ENCODE data around the gene EYA2.
"Not testable (repeated sequence)": the region's sequence is repeated elsewhere in the genome, so short reads cannot be mapped to it uniquely, and the experiment has no call there.

The EYA2 gene, protein sequence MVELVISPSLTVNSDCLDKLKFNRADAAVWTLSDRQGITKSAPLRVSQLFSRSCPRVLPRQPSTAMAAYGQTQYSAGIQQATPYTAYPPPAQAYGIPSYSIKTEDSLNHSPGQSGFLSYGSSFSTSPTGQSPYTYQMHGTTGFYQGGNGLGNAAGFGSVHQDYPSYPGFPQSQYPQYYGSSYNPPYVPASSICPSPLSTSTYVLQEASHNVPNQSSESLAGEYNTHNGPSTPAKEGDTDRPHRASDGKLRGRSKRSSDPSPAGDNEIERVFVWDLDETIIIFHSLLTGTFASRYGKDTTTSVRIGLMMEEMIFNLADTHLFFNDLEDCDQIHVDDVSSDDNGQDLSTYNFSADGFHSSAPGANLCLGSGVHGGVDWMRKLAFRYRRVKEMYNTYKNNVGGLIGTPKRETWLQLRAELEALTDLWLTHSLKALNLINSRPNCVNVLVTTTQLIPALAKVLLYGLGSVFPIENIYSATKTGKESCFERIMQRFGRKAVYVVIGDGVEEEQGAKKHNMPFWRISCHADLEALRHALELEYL

DNA sequence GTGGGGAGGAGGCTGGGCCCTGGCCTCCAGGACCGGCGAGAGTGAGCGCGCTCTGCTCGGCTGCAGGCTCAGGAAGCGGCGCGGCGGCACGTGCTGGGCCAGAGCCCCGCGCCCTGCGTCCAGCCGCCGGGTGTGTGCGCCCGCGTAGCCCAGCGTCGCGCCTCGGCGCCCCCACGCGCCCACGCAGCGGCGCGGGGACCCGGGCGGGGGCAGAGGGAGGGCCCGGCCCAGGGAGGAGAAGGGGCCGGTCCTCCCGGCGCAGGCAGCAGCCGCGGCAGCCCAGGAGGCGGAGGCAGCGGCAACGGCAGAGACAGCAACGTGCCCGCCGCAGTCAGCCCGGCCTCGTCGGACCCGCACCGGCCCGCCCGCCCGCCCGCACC, at the start of gene EYA2:
Gene EYA2, plus strand, starts transcription at position 265 of the 380 bp plus-strand sequence. CDS start 95,168 bp downstream, outside the sequence.
- DNase-seq, result no peak

DNA sequence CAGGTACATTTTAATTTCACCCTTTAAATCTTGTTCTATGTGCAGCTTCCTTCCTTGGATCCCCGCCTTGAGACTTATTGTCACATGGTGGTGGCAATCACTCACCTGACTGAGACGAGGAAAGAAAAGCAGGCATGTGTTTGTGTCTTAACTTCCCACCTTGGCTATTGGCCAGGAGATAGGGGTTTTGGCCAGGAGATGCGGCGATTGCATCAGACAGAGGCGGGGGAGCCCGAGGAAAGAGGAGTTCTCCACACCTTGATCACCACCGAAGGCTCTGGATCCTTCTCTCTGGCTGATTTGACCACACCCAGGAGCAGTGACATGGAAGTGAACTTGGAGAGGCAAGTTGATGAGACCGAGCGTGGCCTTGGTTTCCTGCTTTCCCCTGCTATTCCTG, 49.7 kb upstream of the EYA2 start:
- no peak for DNase-seq

DNA sequence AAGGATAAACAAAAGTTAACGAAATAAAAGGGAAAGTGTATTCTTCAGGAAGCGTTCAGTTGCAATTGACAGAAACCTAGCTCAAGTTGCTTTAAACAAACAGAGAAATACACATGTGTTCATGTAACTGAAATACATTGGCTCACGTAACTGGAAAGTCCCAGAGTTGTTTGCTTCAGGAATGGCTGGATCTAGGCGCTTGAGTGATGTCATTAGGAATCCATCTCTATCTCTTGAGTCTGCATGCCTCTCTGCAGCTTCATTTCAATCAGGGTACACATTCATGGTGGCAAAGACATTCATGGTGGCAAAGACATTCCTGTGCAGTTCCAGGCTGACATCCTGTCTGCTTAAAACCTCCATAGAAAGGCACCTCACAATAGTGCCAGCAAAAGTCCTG, 45.4 kb upstream of the EYA2 start:
- DNase-seq, result no peak

DNA sequence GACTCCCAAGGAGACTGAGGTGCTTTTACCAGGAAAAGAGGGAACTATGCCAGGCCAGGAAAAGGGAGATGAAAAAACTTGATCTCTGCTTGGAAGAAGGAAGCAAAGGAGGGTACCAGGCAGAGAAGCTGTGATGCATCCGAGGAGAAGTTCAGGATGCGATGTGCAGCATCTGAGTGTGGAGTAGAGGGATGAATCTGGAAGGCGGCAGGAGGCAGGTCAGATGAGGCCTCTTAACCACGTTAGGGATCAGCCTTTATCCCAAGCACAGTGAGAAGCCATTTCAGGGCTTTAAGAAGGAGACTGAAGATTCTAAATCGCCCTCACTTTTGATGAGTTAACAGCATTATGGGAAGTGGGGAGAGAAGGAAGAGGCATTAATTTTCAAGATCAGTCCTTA, 44.9 kb upstream of the EYA2 start:
- no peak for DNase-seq

DNA sequence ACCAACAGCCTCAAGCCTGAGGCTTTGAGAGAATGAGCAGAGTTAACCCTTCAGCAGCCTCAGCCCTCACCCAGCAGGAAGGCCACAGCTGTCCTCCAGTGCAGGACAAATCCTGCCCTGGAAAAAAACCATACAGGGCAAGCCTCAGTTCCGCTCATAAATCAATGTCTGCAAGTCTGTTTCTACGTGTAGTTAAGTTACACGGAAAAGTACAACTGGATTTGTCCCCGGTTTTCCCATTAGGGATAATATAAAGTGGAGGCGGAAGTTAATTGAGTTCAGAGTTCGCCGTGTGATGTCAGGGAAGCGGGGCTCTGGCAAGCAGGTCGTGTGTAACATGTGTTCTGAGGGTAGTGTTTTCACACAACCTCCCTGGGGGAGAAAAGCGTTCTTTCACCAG, 44.2 kb upstream of the EYA2 start:
- DNase-seq, result no peak

DNA sequence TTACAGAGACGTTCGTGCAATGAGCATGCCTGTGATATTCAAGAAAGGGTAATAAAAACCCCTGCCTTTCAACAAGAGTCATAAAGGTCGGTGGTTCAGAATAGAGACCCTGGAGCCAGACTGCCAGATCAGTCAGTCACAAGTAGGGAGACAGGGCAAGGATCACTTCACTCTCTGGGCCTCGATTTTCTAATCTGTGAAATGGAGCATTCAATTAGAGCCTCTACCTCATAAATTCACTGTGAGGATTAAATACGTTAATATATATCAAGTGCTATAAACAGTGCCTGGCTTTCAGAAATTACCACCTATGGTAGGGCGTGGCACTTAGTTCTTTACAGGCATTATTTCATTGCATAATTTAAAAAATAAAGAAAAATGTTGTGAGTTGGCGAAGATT, 43.7 kb upstream of the EYA2 start:
- DNase-seq, result no peak

DNA sequence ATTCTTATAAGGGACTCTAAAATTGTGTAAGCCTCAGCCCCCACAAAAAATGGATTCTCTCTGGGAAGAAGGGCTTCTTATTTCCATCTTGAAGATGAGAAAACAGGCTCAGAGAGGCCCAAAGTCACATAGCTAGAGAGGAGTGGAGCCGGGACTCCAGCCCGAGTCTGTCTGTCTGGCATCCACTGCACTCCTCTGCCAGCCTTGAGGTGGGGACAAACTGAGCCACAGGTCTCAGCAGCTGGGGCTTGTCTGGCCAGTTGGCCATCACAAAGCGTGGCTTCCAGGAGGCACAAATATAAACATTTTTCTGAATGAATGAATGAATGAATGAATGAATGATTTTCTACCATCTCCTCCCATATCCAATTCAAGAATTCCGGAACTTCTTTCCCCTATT, 42.9 kb upstream of the EYA2 start:
- DNase-seq, result no peak

DNA sequence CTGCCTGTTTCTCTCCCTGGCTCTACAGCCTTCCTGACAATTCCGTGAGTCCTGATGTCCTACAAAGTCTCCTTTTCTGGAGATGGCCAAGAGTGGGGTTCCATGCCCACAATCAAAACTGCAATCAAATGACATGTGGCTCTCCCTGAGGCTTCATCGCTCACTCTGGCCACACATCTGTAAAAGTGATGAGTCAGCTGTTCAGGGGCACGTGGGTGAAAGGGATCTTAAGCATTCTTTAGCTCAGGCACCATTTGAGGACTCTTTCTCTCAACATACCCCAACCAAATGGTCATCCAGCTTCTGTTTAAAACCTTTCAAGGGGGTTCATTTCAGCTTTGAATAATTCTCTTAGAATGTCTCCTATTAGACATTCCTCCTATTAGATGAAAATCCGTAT, 42.3 kb upstream of the EYA2 start:
- DNase-seq, result no peak

DNA sequence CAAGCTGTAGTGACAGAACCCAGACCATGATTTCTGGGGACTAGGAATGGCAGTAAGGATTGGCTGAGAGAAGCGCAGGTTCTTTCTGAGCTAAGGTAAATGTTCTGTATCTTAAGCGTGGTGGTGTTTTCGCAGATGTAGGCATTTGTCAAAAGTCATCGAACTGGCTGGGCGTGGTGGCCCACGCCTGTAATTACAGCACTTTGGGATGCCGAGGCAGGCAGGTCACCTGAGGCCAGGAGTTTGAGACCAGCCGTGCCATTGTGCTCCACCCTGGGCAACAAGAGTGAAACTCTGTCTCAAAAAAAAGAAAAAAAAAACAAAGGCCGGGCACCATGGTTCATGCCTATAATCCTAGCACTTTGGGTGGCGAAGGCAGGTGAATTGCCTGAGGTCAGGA, 40.7 kb upstream of the EYA2 start:
- no peak for DNase-seq

DNA sequence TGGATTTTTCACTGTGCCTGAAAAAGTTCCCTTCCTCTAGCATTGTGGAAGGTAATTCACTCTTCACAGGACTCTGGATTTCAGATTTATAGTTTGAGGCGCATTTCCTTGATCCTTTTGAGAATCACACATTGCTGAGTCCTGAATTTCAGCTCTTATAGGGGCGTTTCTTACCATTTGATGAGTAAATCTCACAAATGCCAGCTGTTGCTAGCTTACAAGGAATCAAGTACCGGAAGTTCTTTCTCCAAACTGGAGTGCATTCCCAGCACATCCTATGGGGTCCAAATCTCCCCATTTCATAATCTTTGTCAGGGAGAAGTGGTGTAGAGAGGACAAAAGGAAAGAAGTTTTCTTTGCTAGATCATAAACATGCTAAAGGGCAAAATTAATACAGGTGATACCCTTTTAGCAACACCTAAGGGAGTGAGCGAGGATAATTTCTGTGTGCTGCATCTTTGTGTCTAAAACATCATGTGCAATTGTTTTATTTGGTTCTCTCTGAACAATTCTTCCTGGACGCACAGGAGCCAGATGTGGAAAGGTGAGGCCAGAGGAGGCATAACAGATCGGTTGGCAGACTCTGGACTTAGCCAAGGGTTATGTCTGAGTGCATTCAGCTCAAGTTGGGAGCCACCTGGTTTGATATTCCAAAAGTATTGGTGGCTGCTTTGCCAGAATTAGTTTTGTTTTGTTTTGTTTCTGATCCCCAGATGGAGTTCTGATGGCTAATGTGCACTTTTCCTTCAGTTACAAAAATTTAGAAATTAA, 37.4 kb upstream of the EYA2 start:
- no peak for DNase-seq

DNA sequence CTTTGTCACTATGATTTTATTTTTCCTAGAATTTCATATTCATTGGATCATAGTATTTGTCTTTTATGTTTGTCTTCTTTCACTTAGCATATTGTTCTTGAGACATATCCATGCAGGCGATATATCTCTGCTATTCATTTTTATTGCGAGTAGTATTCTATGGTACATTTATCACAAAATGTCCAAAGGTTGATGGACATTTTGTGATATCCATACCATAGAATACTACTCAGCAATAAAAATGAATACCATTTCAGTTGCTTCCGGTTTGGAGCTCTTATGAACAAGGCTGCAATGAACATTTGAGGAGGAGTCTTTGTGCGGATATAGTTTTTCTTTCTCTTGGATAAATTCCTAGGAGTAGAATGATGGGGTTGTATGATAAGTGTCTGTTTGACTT, 28.8 kb upstream of the EYA2 start:
- DNase-seq, result no peak

DNA sequence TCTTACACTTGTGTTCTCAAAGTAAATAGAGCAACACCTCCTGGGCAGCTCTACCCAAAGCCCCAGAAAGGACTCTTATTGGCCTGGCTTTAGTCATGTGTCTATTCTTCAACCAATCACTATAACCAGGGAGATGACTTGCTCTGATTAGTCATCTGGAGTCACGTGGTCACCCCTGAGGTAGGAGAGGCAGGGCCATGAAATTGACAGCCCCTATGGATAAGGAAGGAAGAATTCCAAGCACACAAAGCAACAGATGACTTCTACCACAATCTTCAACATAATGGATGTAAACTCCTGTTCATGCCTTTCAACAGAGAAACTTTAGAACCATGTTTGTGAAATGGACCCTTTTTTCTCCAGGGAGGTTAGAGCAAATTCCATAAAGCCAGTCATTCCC, 24.6 kb upstream of the EYA2 start:
- no peak for DNase-seq

DNA sequence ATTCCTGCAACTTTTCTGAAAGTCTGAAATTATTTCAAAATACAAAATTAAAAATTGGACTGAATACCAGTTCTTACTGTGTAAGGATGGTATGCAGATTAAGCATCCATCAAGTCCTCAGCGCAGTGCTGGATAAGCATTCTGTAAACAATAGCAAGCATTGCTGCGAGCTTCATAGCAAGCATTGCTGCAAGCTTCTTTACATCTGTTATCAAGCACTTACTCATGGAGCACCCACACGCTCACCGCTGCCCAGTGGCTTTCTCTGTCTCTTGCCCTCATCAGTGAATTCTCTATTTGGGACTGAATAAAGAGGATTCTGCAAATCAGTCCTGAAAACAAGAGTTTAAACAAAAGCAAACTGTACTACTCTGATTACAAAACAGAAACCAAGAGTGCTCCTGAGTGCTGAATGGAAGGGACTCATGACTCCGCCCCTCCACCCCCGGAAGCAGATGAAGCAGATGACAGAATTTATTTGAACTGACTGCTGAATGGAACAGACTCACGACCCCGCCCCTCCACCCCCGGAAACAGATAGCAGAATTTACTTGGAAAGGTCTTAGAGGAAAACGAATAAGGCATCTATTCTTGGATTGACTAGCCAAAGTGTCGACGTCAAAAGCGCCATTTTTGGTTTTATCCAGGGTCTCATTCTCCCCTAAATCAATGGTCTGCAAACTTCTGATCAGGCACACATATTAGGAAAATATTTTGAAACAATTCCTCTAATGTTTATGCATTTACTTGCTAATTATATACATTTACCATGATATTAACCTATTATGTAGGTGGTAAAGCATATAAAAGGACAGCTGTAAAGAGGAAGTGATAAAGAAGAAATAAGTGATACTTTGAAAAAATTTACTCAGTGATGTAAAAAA, 22.1 kb upstream of the EYA2 start:
- DNase-seq, result no peak

DNA sequence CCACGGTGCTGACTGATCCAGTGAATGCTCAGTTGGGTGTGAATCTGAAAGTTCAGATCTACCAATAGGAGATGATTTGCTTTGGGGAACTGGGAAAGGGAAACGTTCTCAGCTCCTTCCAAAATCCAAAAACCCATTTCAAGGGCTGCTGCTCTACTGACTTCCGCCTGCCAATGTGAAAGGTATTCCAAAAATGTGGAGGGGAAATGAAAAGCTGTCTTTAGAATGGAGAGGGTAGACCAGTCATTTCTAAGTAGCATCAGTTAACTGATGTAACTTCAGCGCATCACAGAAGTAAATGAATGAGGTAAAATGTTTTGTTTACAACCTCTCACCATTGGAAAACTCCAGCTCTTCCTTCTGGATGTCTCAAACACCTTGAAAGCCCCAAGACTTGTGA, 19.6 kb upstream of the EYA2 start:
- DNase-seq, result no peak

DNA sequence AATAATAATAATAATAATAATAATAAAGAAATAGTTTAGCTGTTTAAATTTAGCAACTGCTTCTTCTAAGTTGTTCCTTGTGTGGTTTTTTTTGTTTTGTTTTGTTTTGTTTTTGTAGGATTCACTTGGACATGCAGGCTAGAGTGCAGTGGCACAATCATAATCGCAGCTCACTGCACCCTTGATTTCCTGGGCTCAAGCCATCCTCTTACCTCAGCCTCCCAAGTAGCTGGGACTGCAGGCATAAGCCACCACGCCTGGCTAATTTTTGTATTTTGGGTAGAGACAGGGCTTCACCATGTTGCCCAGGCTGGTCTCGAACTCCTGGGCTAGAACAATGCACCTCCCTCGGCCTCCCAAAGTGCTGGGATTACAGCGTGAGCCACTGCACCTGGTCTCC, 15.3 kb upstream of the EYA2 start:
- no peak for DNase-seq

DNA sequence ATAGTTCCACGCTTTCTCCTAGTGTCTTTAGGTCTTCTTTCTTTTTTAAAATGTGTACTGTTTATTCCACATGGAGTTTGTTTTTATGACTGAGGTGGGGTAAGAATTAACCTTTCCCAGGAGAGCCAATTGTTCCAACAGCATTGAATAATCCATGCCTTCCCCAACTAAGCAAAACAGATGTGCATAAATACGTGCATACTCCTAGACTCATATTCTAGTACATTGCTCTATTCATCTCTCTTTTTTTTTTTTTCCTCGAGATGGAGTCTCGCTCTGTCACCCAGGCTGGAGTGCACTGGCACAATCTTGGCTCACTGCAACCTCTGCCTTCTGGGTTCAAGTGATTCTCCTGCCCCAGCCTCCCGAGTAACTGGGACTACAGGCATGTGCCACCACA, 14.7 kb upstream of the EYA2 start:
- DNase-seq, result not testable (repeated sequence)

DNA sequence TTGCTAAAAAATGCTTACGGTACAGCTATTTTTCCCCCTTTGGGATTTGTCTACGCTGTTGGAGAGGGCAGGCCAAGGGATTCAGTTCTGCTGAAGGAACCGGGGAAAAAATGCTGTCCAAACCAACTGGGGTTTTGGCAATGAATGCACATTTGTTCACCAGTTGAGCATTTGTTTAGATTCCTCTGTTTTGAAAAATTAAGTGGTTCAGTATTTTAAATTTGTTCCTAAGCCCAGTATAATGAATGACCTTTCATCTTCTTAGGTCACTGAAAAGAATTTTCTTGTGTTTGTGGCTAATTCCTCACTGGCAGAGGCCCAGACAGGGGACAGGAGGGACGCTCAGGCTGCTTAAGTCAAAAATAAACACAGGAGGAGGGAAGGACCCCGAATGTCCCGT, 10.8 kb upstream of the EYA2 start:
- no peak for DNase-seq

DNA sequence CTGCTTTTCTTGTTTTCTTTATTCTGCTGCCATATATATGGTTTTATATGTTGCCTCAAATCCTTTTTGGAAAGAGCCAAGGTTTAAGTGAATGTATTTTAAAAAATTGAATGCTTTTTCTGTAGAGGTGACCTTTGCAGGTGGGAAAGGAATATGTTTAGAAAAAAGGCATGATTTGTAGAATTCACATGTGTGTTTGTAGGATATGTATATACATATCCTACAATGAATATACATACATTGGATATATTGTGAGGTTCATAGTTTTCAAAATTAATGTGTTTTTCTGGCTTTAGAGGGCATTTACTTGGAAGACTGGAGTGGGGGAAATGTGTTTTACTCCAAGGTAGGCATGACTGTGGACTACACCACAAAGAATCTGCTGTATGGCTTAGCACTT, 4.0 kb upstream of the EYA2 start:
- DNase-seq, result no peak

DNA sequence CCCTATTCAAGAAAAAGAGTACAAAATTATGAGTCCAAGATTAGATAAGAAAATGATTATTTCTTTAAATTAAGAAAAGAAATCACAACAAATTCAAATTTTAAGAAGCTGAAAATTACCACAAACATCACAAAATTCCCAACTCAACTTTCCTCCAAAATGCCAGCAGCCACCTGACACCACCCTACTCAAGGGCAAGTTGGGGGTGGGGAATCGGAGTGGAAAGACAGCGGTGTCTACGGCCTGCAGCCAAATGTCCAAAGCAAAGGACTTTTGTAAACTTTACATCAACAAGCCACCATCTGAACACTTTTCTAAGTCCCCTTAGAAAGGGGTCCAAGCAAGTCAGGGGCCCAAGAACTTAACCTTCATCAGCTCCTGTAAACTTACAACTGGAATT, 1.6 kb upstream of the EYA2 start:
- no peak for DNase-seq

DNA sequence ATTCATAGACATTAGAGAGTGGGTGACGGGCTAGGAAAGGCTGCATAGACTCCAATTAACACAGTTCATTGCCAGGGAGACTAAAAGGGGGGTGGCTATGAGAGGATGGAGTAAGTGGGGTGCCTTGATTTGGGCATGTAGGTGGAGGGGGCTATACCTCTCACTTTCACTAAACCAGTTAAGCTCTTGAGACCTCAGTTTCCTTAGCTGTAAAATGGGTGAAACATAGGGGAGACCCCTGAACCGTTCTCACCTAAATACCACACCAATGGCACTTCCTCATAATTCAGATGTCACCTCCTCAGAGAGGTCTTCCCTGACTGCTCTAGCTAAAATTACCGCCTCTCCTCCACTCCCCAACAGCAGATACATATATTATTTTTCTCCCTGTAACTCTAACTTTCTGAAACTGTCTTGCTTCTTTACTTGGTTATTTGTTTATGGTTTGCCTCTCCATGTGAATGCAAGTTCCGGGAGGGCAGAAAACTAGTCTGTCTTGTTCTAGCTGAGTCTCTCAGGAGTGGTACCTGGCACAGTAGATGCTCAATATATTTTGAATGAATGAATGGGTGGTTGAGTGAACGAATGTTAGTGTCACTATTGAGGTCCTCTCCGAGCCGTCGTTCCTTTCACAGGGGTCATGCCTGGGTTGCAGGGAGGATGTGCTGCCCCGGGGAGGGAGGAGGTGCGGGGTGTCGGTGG, 615 bp upstream of the EYA2 start:
- DNase-seq, result no peak

DNA sequence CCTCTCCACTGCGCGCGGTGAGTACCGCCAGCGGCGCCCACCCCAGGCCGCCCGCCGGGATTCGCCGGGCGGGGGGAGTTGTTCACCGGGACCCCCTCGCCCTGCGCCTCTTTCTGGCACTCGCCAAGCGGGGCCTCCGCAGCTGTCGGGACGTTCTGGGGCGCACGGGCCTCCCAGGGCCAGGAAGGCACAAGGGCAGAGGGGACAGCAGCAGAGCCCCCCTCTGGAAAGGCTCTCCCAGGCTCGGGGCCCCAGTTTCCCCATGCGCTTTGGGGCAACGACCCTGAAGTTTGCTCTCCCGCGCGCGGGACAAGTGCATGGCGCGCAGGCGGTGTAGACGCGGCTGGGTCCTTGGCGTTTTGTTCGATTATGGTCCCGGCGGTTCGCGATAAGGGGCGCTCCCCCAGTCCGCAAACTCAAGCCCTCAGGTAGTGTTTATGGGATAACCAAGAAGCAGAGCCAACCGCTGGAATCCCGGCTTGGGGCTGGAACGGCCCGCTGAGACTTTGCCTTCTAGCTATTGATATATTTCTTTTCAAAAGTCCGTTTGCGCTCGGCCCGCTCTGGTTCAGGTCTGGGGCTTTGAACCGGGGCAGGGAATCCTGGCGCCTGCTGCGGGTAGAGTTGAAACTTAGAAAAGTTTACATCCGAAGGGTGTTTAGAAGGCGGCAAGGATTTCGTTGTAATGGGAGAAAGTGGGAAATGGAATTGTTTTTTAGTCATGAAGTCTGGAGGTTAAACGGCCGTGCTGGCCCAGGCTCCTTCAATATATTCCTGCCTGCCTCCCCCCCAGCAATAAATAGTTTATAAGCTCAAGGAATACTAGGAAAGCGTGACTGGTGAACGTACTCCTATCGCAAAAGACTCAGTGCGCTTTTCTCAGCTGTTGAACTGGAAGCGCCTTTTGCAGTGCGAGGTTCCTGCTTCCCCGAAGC, 595 bp downstream of the EYA2 start:
- no peak for DNase-seq

DNA sequence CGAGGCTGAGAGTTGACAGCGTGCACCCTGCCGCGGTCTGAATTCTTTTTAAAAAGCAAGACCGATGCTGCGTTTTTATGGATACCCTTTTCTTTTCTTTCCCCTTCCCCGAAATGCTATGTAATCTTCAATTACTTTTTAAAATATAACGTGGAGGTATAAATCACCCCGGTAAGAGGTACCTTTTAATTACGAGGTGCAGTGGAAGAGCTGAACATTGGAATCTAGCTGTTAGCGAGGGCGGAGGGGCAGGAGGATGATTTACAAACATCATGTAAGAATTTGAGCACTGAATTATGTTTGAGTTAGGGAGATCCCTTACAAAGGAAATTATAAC, 1.2 kb downstream of the EYA2 start:
- DNase-seq, result no peak
